ENCODE measurements around the gene SLC6A11.

SLC6A11 gene

GRCh38 chr3:10956531-10956930 lies 140.5 kb downstream of the SLC6A11 start:
- no peaks in the 10 kb centered on the region for H3K79me2 ChIP-seq (ENCODE audit: insufficient read depth, low read length)
- H3K27me3 ChIP-seq (ENCODE audit: insufficient read depth, low read length), result no peaks in the 10 kb centered on the region; the same call in 1 of the 2 replicates
- no peaks in the 10 kb centered on the region for H3K4me1 ChIP-seq (ENCODE audit: insufficient read depth, low read length, severe bottlenecking)
- no peak overlapping the region for H3K9ac ChIP-seq (ENCODE audit: low read length)
- TF ChIP-seq CTCF (IDR thresholded peaks at IDR 0.05; ENCODE audit: low read length) (no peak), EZH2 (IDR thresholded peaks at IDR 0.05; ENCODE audit: borderline replicate concordance, low read length) (no peak)
- no peak overlapping the region for H2AFZ ChIP-seq (ENCODE audit: low read length)
- H4K20me1 ChIP-seq (ENCODE audit: insufficient read depth, low read length), result no peaks in the 10 kb centered on the region
- H3K36me3 ChIP-seq (ENCODE audit: insufficient read depth, low read length), result no peaks in the 10 kb centered on the region
- no peak overlapping the region for H3K27ac ChIP-seq (ENCODE audit: low read depth, low read length, poor library complexity, severe bottlenecking)
- no peaks in the 10 kb centered on the region for H3F3A ChIP-seq (ENCODE audit: insufficient read depth, low read length)
- H3K4me3 ChIP-seq (ENCODE audit: low read depth, low read length, poor library complexity, severe bottlenecking), result no peak overlapping the region
- no peaks in the 10 kb centered on the region for H3K9me2 ChIP-seq (ENCODE audit: low read depth, low read length)
- no peak overlapping the region for H3K4me2 ChIP-seq (ENCODE audit: low read length)
- H3K9me3 ChIP-seq (ENCODE audit: low read length), result no peaks in the 10 kb centered on the region

- Histone ChIP-seq H3K4me2 (ENCODE audit: low read length) (no peak overlapping the region), H4K20me1 (ENCODE audit: insufficient read depth, low read length) (no peaks in the 10 kb centered on the region), H3K9me2 (ENCODE audit: low read depth, low read length) (no peaks in the 10 kb centered on the region), H3K79me2 (ENCODE audit: insufficient read depth, low read length) (no peaks in the 10 kb centered on the region), H3K27me3 (ENCODE audit: insufficient read depth, low read length) (no peaks in the 10 kb centered on the region; the same call in 1 of the 2 replicates), H2AFZ (ENCODE audit: low read length) (no peak overlapping the region), H3K4me3 (ENCODE audit: low read depth, low read length, poor library complexity, severe bottlenecking) (no peak overlapping the region), H3K4me1 (ENCODE audit: insufficient read depth, low read length, severe bottlenecking) (no peaks in the 10 kb centered on the region), H3K9me3 (ENCODE audit: low read length) (no peaks in the 10 kb centered on the region), H3F3A (ENCODE audit: insufficient read depth, low read length) (no peaks in the 10 kb centered on the region), H3K36me3 (ENCODE audit: insufficient read depth, low read length) (no peaks in the 10 kb centered on the region), H3K9ac (ENCODE audit: low read length) (no peak overlapping the region), H3K27ac (ENCODE audit: low read depth, low read length, poor library complexity, severe bottlenecking) (no peak overlapping the region)
- TF ChIP-seq EZH2 (IDR thresholded peaks at IDR 0.05; ENCODE audit: borderline replicate concordance, low read length) (no peak), CTCF (IDR thresholded peaks at IDR 0.05; ENCODE audit: low read length) (no peak)
These were observed 141.0 kb downstream of the SLC6A11 start for GRCh38 chr3:10956986-10957385.

- no peaks in the 10 kb centered on the region for H3K79me2 ChIP-seq (ENCODE audit: insufficient read depth, low read length)
- no peaks in the 10 kb centered on the region for H3K36me3 ChIP-seq (ENCODE audit: insufficient read depth, low read length)
- no peak overlapping the region for H3K9ac ChIP-seq (ENCODE audit: low read length)
- no peaks in the 10 kb centered on the region for H3K9me3 ChIP-seq (ENCODE audit: low read length)
- no peak overlapping the region for H2AFZ ChIP-seq (ENCODE audit: low read length)
- H3K4me2 ChIP-seq (ENCODE audit: low read length), result no peak overlapping the region
- no peaks in the 10 kb centered on the region for H3K9me2 ChIP-seq (ENCODE audit: low read depth, low read length)
- H3K27ac ChIP-seq (ENCODE audit: low read depth, low read length, poor library complexity, severe bottlenecking), result no peak overlapping the region
- no peaks in the 10 kb centered on the region for H3K4me1 ChIP-seq (ENCODE audit: insufficient read depth, low read length, severe bottlenecking)
- no peaks in the 10 kb centered on the region for H4K20me1 ChIP-seq (ENCODE audit: insufficient read depth, low read length)
- H3F3A ChIP-seq (ENCODE audit: insufficient read depth, low read length), result no peaks in the 10 kb centered on the region
- H3K4me3 ChIP-seq (ENCODE audit: low read depth, low read length, poor library complexity, severe bottlenecking), result no peak overlapping the region
- H3K27me3 ChIP-seq (ENCODE audit: insufficient read depth, low read length), result no peaks in the 10 kb centered on the region; the same call in 1 of the 2 replicates
- TF ChIP-seq CTCF (IDR thresholded peaks at IDR 0.05; ENCODE audit: low read length), result no peak
- no peak for TF ChIP-seq EZH2 (IDR thresholded peaks at IDR 0.05; ENCODE audit: borderline replicate concordance, low read length)
These were observed 142.1 kb downstream of the SLC6A11 start for GRCh38 chr3:10957976-10958749.
